Activated CD4-positive, alpha-beta T cell treated with anti-CD3 and anti-CD28 coated beads, Interleukin-2, amount 10 ng/mL, durations not matched to agents 24 days and 14 days (primary cell): ENCODE results near the gene PFKFB2. TPM values are rescaled to one million over a fixed set of nuclear protein-coding genes. Genes with fewer than 3 reads are reported as not detected.

Source experiments
- DNase-seq: peaks from one replicate; pipeline ENCODE4 v3.0.0; 2022
- H3K27ac Mint-ChIP-seq: one replicate; pipeline ENCODE4 v1.8.0; 2022; ENCODE audit warnings: mild to moderate bottlenecking, mixed read lengths
- H3K27me3 Mint-ChIP-seq: one replicate; pipeline ENCODE4 v1.8.0; 2022; ENCODE audit warnings: mixed read lengths
- H3K36me3 Mint-ChIP-seq: one replicate; pipeline ENCODE4 v1.8.0; 2022; ENCODE audit warnings: low read depth, mild to moderate bottlenecking, mixed read lengths
- H3K4me1 Mint-ChIP-seq: one replicate; pipeline ENCODE4 v1.8.0; 2021; ENCODE audit warnings: mixed read lengths
- H3K4me3 Mint-ChIP-seq: one replicate; pipeline ENCODE4 v1.8.0; 2022; ENCODE audit warnings: mild to moderate bottlenecking, moderate library complexity, mixed read lengths
- H3K9me3 Mint-ChIP-seq: one replicate; pipeline ENCODE4 v1.8.0; 2021; ENCODE audit warnings: mixed read lengths
- intact Hi-C: fragments of 100-400 bp; cut with micrococcal nuclease; formaldehyde crosslinking; loops from one replicate; pipeline ENCODE4 v1.15.1; 2023
- total RNA-seq: library from RNA; stranded (reverse); gene quantifications from 2 replicates; pipeline ENCODE4 v1.2.3, GENCODE V29; 2022

PFKFB2 gene
- 2.6 and 3.5 TPM in 2 replicates for total RNA-seq

- DNase-seq = peak; percentile 98
- H3K9me3 Mint-ChIP-seq = no peaks in the 10 kb centered on the region
- H3K4me3 Mint-ChIP-seq = peak within 1 kb of the TSS; percentile 100
- peaks cover 7% of the 10 kb centered on the region for H3K27me3 Mint-ChIP-seq
- H3K4me1 Mint-ChIP-seq = peaks cover 36% of the 10 kb centered on the region
- H3K27ac Mint-ChIP-seq = peak within 1 kb of the TSS; percentile 83
- intact Hi-C loops = loop anchor here (5.0 kb wide), 3 partner anchors 131 to 699 kb away; partner anchors contain the start of genes CD46 and FCMR
- peaks cover 12% of the 10 kb centered on the region for H3K36me3 Mint-ChIP-seq
Observed at GRCh38 chr1:207052911-207053769, at the start of gene PFKFB2. PFKFB2 (plus strand) TSS chr1:207053275; CDS start chr1:207054718, 1,443 bp downstream.

GRCh38 chr1:207004931-207005830 lies 47.9 kb upstream of the PFKFB2 start:
- H3K9me3 Mint-ChIP-seq = no peaks in the 10 kb centered on the region
- no peak overlapping the region for H3K4me3 Mint-ChIP-seq
- peaks cover 28% of the 10 kb centered on the region for H3K27me3 Mint-ChIP-seq
- H3K27ac Mint-ChIP-seq = no peak overlapping the region
- DNase-seq = peak; percentile 77
- intact Hi-C loops = loop anchor here (5.0 kb wide), 1 partner anchor 72 kb away; no protein-coding TSS in a partner anchor
- H3K36me3 Mint-ChIP-seq = no peaks in the 10 kb centered on the region
- no peaks in the 10 kb centered on the region for H3K4me1 Mint-ChIP-seq

GRCh38 chr1:207006083-207006482 lies 47.0 kb upstream of the PFKFB2 start:
- no peaks in the 10 kb centered on the region for H3K36me3 Mint-ChIP-seq
- no peak overlapping the region for H3K4me3 Mint-ChIP-seq
- no peak overlapping the region for H3K27ac Mint-ChIP-seq
- intact Hi-C loops = loop anchor here (5.0 kb wide), 1 partner anchor 71 kb away; no protein-coding TSS in a partner anchor
- H3K4me1 Mint-ChIP-seq = no peaks in the 10 kb centered on the region
- no peaks in the 10 kb centered on the region for H3K9me3 Mint-ChIP-seq
- H3K27me3 Mint-ChIP-seq = peaks cover 32% of the 10 kb centered on the region
- no peak for DNase-seq

GRCh38 chr1:207006914-207007313 lies 46.2 kb upstream of the PFKFB2 start:
- Mint-ChIP-seq H3K4me1 (no peaks in the 10 kb centered on the region), H3K9me3 (no peaks in the 10 kb centered on the region), H3K4me3 (no peak overlapping the region), H3K36me3 (no peaks in the 10 kb centered on the region), H3K27ac (no peak overlapping the region), H3K27me3 (peaks cover 34% of the 10 kb centered on the region)
- intact Hi-C loops = loop anchor here (5.0 kb wide), 1 partner anchor 70 kb away; no protein-coding TSS in a partner anchor
- DNase-seq = no peak

- Mint-ChIP-seq H3K4me1 (no peaks in the 10 kb centered on the region), H3K27ac (no peak overlapping the region), H3K4me3 (no peak overlapping the region), H3K9me3 (no peaks in the 10 kb centered on the region), H3K36me3 (no peaks in the 10 kb centered on the region), H3K27me3 (peaks cover 39% of the 10 kb centered on the region)
- intact Hi-C loops = loop anchor here (5.0 kb wide), 1 partner anchor 70 kb away; no protein-coding TSS in a partner anchor
- no peak for DNase-seq
Observed at GRCh38 chr1:207007352-207008033, 45.6 kb upstream of the PFKFB2 start.

GRCh38 chr1:207009182-207009850 lies 43.8 kb upstream of the PFKFB2 start:
- Mint-ChIP-seq H3K36me3 (no peaks in the 10 kb centered on the region), H3K27me3 (peaks cover 51% of the 10 kb centered on the region), H3K4me1 (no peaks in the 10 kb centered on the region), H3K9me3 (no peaks in the 10 kb centered on the region), H3K4me3 (no peak overlapping the region), H3K27ac (no peak overlapping the region)
- no peak for DNase-seq
- intact Hi-C loops = loop anchor here (5.0 kb wide), 1 partner anchor 68 kb away; no protein-coding TSS in a partner anchor

GRCh38 chr1:207009945-207010344 lies 43.1 kb upstream of the PFKFB2 start:
- Mint-ChIP-seq H3K4me3 (no peak overlapping the region), H3K36me3 (no peaks in the 10 kb centered on the region), H3K9me3 (no peaks in the 10 kb centered on the region), H3K27ac (no peak overlapping the region), H3K27me3 (peaks cover 53% of the 10 kb centered on the region), H3K4me1 (no peaks in the 10 kb centered on the region)
- intact Hi-C loops = loop anchor here (5.0 kb wide), 1 partner anchor 67 kb away; no protein-coding TSS in a partner anchor
- no peak for DNase-seq

- H3K4me1 Mint-ChIP-seq = no peaks in the 10 kb centered on the region
- DNase-seq = no peak
- no peaks in the 10 kb centered on the region for H3K9me3 Mint-ChIP-seq
- no peak overlapping the region for H3K27ac Mint-ChIP-seq
- H3K27me3 Mint-ChIP-seq = peaks cover 50% of the 10 kb centered on the region
- intact Hi-C loops = no loop called here
- no peaks in the 10 kb centered on the region for H3K36me3 Mint-ChIP-seq
- H3K4me3 Mint-ChIP-seq = no peak overlapping the region
Observed at GRCh38 chr1:207010726-207011125, 42.3 kb upstream of the PFKFB2 start.

- intact Hi-C loops = no loop called here
Observed at GRCh38 chr1:207013321-207014085, 39.6 kb upstream of the PFKFB2 start.

GRCh38 chr1:207014728-207015127 lies 38.3 kb upstream of the PFKFB2 start:
- peaks cover 41% of the 10 kb centered on the region for H3K27me3 Mint-ChIP-seq
- H3K9me3 Mint-ChIP-seq = no peaks in the 10 kb centered on the region
- no peaks in the 10 kb centered on the region for H3K4me1 Mint-ChIP-seq
- no peak overlapping the region for H3K27ac Mint-ChIP-seq
- intact Hi-C loops = no loop called here
- DNase-seq = no peak
- H3K36me3 Mint-ChIP-seq = no peaks in the 10 kb centered on the region
- no peak overlapping the region for H3K4me3 Mint-ChIP-seq

More at GRCh38 chr1:207013321-207014085, 39.6 kb upstream of the PFKFB2 start:
- H3K36me3 Mint-ChIP-seq = no peaks in the 10 kb centered on the region
- peaks cover 39% of the 10 kb centered on the region for H3K27me3 Mint-ChIP-seq
- H3K9me3 Mint-ChIP-seq = no peaks in the 10 kb centered on the region
- no peaks in the 10 kb centered on the region for H3K4me1 Mint-ChIP-seq
- no peak for DNase-seq
- no peak overlapping the region for H3K27ac Mint-ChIP-seq
- no peak overlapping the region for H3K4me3 Mint-ChIP-seq

- H3K27ac Mint-ChIP-seq = no peak overlapping the region
- H3K4me1 Mint-ChIP-seq = no peaks in the 10 kb centered on the region
- no peak overlapping the region for H3K4me3 Mint-ChIP-seq
- intact Hi-C loops = no loop called here
- H3K9me3 Mint-ChIP-seq = no peaks in the 10 kb centered on the region
- H3K27me3 Mint-ChIP-seq = peaks cover 37% of the 10 kb centered on the region
- DNase-seq = peak; percentile 48
- no peaks in the 10 kb centered on the region for H3K36me3 Mint-ChIP-seq
Observed at GRCh38 chr1:207015791-207016190, 37.3 kb upstream of the PFKFB2 start.
